GM21526 (cell line): ENCODE data around the gene ST14.
"Not testable (repeated sequence)": the region's sequence is repeated elsewhere in the genome, so short reads cannot be mapped to it uniquely, and the experiment has no call there.

Experiments
- ATAC-seq: cut with Tn5 transposase; IDR thresholded peaks from one replicate; pipeline ENCODE4 v1.9.1; 2021; ENCODE audit warnings: moderate library complexity; ENCODE audit not compliant: unreplicated experiment, low FRiP score

Gene ST14

GRCh38 chr11:130183878-130184610 is 24.5 kb downstream of the ST14 start:
- no peak for ATAC-seq

DNA sequence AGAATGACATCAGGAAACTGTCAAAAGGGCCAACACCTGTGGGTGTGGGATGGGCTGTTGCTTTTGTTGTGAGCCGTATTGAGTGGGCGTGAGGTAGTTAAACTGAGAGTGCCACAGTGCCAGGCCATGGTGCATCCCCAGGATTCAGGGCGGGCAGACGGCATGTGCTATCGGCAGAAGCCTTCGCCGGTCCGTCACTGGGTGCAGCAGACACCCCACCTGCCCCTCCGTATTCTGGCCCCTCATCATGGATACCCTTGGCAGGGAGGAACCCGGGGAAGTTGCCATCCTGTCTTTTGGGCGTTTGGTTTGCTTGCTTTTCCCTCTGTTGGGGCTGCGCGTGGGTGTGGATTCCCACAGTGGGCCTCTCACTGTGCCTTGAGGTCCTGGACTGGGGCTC is 27.5 kb downstream of the ST14 start:
- no peak for ATAC-seq

- ATAC-seq: no peak
These were observed 28.5 kb downstream of the ST14 start for GRCh38 chr11:130188047-130188446.

GRCh38 chr11:130188585-130189347 is 29.2 kb downstream of the ST14 start:
- no peak for ATAC-seq

- no peak for ATAC-seq
These were observed 30.1 kb downstream of the ST14 start for GRCh38 chr11:130189492-130190210.

- ATAC-seq: no peak
These were observed 30.8 kb downstream of the ST14 start for GRCh38 chr11:130190371-130190881.

- no peak for ATAC-seq
These were observed 32.3 kb downstream of the ST14 start for GRCh38 chr11:130191896-130192295.

DNA sequence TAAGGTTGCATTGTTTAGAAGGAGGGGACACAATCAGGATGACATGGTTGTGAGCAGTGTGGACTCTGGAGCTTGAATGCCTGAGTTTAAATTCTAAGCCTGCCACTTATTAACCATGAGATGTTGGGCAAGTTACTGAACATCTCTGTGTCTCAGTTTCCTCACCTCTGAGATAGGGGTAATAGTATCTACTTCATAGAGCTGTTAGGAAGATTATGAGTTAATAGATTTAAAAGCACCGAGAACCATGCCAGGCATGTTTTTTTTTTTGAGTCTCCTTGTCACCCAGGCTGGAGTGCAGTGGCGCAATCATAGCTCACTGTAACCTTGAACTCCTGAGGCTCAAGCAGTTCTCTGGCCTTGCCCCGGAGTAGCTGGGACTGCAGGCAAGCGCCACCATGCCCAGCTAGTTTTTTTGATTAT is 33.3 kb downstream of the ST14 start:
- no peak for ATAC-seq

GRCh38 chr11:130193551-130193950 is 34.0 kb downstream of the ST14 start:
- not testable (repeated sequence) for ATAC-seq

DNA sequence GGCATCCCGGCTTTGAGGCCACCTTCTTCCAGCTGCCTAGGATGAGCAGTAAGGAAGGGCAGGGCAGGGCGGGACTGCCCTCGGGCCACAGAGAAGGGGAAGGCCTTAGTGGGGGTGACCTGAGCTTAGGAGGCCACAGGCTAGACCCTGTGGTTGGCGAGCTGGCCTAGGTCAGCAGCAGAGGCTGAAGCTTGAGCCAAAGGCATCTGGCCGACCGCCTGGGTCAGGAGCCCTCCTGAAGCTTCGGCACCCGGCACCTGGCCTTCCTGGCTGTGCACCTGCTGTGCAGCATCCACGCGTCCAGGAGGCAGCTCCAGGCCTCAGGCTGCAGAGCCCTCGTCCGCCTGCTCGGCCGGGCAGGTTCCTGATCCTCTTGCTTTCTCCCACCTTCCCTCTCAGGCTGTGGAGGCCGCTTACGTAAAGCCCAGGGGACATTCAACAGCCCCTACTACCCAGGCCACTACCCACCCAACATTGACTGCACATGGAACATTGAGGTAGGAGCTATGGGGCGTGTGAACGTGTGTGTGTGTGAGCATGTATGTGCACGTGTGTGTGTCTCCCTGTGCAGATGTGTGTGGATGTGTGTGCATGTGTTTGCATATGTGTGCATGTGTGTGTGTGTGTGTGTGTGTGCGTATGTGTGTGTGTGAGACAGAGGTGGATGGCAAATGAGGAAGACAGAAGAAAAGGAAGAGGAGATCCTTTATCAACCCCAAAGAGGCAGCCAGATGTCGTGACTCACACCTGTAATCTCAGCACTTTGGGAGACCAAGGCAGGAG is 34.9 kb downstream of the ST14 start:
- ATAC-seq: no peak

GRCh38 chr11:130197386-130198035 is 37.9 kb downstream of the ST14 start:
- no peak for ATAC-seq

DNA sequence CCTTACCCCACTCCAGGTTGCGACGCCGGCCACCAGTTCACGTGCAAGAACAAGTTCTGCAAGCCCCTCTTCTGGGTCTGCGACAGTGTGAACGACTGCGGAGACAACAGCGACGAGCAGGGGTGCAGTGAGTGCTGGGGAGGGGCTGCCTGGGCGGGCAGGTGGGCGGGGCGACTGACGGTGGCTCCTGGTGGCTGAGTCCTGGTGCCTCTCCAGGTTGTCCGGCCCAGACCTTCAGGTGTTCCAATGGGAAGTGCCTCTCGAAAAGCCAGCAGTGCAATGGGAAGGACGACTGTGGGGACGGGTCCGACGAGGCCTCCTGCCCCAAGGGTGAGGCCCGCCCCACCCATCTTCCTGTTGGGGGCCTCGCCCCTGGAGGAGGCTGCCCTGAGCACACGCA is 38.7 kb downstream of the ST14 start:
- no peak for ATAC-seq

DNA sequence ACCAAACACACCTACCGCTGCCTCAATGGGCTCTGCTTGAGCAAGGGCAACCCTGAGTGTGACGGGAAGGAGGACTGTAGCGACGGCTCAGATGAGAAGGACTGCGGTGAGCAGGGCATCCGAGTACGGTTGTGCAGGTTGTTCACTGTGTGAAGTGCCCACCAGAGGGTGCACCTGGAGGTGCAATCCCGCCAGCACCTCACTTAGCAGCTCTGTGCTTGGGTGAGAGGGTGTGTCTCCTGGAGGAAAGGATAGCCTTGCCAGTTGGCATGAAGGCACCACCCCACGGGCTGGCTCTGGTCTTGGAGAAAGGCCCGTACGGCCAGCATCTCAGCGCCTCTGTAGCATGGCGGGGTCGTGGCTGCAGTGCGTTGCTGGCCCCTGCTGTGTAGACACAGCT is 39.4 kb downstream of the ST14 start:
- no peak for ATAC-seq

DNA sequence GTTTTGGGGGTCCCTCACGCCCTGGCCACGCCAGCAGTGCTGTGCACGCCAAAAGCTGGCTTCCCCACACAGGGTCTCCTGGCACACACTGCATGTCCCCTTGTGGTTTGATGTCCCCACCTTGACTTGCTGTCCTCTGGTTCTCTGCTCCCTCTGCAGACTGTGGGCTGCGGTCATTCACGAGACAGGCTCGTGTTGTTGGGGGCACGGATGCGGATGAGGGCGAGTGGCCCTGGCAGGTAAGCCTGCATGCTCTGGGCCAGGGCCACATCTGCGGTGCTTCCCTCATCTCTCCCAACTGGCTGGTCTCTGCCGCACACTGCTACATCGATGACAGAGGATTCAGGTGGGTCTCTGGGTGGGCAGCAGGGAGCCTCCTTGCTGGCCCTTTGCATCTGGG is 40.2 kb downstream of the ST14 start:
- no peak for ATAC-seq

DNA sequence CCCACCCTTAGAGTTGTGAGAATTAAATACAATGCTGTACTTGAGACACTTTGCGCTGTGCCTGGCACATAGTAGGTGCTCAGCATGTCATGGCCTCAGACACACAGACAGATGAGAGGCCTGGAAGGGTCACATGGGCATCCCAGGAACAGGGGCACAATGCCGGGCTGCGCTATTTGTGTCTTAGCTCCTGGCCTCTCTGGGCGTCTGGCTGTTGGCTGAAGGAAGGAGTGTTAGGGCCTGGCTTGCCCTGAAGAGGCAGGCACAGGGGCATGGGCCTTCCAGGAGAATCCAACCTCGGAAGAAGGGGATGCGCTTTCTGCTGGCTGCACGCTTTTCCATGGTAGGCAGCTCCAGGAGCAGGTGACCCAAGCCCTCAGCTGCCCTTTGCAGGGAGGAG is 41.4 kb downstream of the ST14 start:
- ATAC-seq: no peak

DNA sequence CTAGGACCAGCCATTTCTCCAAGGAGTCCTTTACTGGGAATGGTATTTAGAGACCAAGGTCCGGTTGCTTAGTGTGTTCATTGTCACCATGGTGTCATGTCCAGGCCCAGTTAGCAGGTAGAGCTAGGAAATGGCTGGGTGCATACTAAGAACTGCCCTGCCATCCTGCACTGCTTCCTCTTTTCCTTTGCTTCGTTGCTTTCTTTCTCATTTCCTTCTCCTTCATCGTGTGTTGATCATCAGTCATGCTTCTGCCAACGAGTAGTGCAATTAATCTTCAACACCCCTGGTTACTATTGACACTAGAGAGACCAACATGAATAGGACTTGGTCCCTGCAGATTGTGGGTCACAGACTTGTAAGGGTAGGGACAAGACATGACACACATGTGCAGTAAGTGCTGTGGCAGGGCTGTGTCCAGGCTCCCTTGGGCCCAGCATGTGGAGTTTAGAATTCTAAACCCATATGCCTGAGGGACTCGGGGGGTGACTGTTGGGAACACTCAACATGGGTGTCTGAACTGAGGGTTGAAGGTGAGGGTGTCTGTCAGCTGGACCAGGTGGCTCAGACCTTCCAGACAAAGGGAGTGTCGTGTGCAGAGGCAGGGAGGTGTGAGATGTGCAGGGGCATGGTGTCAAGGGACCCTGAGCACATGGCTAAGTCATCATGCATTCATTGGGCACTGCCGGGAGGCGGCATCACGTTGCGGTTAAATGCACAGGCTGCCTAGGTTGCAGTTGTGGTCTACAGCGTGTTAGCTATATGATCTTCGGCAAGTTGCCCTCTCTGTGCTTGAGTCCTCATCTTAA is 42.6 kb downstream of the ST14 start:
- no peak for ATAC-seq

DNA sequence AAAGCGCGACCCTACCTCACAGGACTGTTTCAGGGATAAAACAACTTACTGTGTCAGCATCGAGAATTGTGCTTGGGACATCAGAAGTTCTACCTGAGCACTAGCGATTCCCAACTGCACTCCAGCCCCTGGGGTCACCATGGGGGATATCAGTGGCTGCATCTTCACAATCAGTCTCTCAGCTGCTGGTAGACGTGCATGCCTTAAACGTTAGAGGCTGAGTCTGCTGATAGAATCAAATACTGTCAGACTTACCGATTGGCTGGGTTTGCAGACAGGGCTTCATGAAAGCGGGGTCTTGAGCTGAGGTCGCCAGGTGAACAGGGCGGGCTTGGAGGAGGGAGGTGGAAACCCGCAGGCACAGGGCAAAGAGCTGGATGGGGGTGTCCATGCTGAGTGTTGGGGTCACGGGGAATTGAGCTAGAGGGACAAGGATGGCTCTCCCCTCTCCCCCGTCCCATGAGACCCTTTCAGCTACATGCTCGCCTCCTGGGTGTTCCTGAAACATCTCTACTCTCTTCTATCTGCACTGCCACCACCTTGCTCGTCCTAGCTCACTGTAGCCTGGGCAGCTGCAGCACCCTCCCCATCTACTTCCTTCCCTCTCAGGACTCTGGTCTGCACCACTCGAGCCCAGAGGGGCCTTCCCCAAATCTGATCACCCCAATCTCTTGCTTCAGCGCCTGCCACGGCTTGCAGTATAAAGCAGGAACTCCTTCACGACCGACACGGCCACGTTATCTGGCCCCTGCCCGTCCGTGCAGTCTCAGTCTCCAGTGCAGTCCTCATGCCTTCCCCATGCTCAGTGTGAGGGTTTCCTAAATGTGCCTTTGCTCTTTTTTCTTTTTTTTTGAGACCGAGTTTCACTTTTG is 43.5 kb downstream of the ST14 start:
- ATAC-seq: no peak
